ENCODE results near the gene ATP2A1. TPM values are rescaled to one million over a fixed set of nuclear protein-coding genes. Genes with fewer than 3 reads are reported as not detected.

ATP2A1 gene
- total and polyA plus RNA-seq, 2 of the 8 experiments (the other 6 are each of a cell fraction or from before 2014, with no cell fraction given) = 1.7 to 2.4 TPM

DNA sequence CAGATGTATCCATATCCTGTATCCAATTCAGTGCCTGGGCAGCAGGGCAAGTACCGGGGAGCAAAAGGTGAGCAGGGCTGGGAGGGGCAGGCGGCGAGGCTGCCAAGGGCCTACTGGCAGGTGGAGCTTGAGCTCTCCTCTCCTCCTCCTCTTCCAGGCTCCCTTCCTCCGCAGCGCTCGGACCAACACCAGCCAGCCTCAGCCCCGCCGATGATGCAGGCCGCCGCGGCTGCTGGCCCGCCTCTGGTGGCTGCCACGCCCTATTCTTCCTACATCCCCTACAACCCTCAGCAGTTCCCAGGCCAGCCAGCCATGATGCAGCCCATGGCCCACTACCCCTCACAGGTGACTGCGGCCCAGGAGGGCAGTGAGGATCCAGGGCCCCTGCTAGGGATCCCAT is 43.9 kb upstream of the ATP2A1 start:
- no peak overlapping the region for H3K27ac ChIP-seq (ENCODE audit: low read depth, low read length)
- H2BK120ac ChIP-seq (replicated peaks; ENCODE audit: low read depth, low read length) = no peak overlapping the region
- no peak overlapping the region for H3K18ac ChIP-seq (ENCODE audit: extremely low read depth, low read length)
- H2AK5ac ChIP-seq (ENCODE audit: low read depth, low read length) = no peak overlapping the region
- H3K4me1 ChIP-seq (replicated peaks in 1 of 4; ENCODE audit: control insufficient read depth in 3 of 4, insufficient read depth in 4 of 4, low read length in 3 of 4) = no peaks in the 10 kb centered on the region
- H3K27me3 ChIP-seq (replicated peaks in 1 of 4; ENCODE audit: control insufficient read depth in 3 of 4, extremely low read depth in 1 of 4, insufficient read depth in 3 of 4, low read length in 3 of 4) = no peaks in the 10 kb centered on the region
- TF ChIP-seq SAP30 (IDR thresholded peaks at IDR 0.05; ENCODE audit: insufficient read depth, insufficient replicate concordance, low read length) (no peak), TAF7 (optimal IDR thresholded peaks at IDR 0.05; ENCODE audit: borderline replicate concordance, low read depth, low read length) (no peak), SIN3A (conservative IDR thresholded peaks at IDR 0.05 in 1 of 2, IDR thresholded peaks at IDR 0.05 in 1 of 2; ENCODE audit: low read depth in 1 of 2, low read length in 2 of 2) (no peak), MAFK (IDR thresholded peaks at IDR 0.05; ENCODE audit: low read depth, low read length) (no peak), TEAD4 (IDR thresholded peaks at IDR 0.05; ENCODE audit: low read depth, low read length) (no peak), BCL11A (IDR thresholded peaks at IDR 0.05; ENCODE audit: low read depth in 2 of 2, low read length in 2 of 2) (no peak), HDAC6 (IDR thresholded peaks at IDR 0.05; ENCODE audit: low read depth, low read length) (no peak), SIRT6 (IDR thresholded peaks at IDR 0.05; ENCODE audit: low read length) (no peak), SUZ12 (IDR thresholded peaks at IDR 0.05; ENCODE audit: low read length) (no peak), RXRA (IDR thresholded peaks at IDR 0.05; ENCODE audit: insufficient read depth, low read depth, low read length) (no peak), NRF1 (IDR thresholded peaks at IDR 0.05; ENCODE audit: low read depth, low read length) (no peak)
- H4K5ac ChIP-seq (ENCODE audit: insufficient read length, low read depth, low read length) = no peak overlapping the region
- ChIA-PET CTCF (ENCODE audit: partially characterized antibody) (interaction anchor here (4.5 kb wide), 1 partner anchor 12 kb away, joined by 26 read pairs; the partner anchor contains the start of gene TUFM), POLR2A (ENCODE audit: partially characterized antibody) (interaction anchor here (4.0 to 23.4 kb wide), 4 partner anchors 6 to 41 kb away, joined by 17 to 756 read pairs (median 460); partner anchors contain the start of genes ATP2A1, ATXN2L, SH2B1 and TUFM)
- no peaks in the 10 kb centered on the region for H3K9me3 ChIP-seq (ENCODE audit: insufficient read depth in 2 of 2, low read depth in 1 of 2, low read length in 1 of 2)
- no peak overlapping the region for H2BK20ac ChIP-seq (ENCODE audit: low read length)
- DNase-seq (ENCODE audit: low read depth in 1 of 2, low spot score in 2 of 2) (no peak), FAIRE-seq (no peak)
- 0 out of 2 replicates have a peak, but pooled peaks cover 2% of the 10 kb centered on the region for H3K79me1 ChIP-seq (ENCODE audit: low read depth, low read length)
- H2BK15ac ChIP-seq (ENCODE audit: low read length) = no peak overlapping the region
- WGBS, 2 experiments (ENCODE audit: extremely low coverage in 1 of 2, insufficient coverage in 1 of 2, insufficient read length in 1 of 2, insufficient replicate concordance in 2 of 2, low coverage in 1 of 2, low lambda C conversion rate in 2 of 2, missing lambda C conversion rate in 1 of 2) = 96% methylated on average over 14 of the region's 14 CpGs; no CpG with 5 or more reads in 1 of the 2 experiments
- no peak overlapping the region for H4K8ac ChIP-seq (ENCODE audit: extremely low read depth, insufficient read depth, low read length)
- H3K56ac ChIP-seq (replicated peaks; ENCODE audit: insufficient read length, low read depth, low read length) = no peak overlapping the region
- no peak overlapping the region for H3K9ac ChIP-seq (replicated peaks in 1 of 4; ENCODE audit: extremely low read depth in 1 of 4, low read depth in 3 of 4, low read length in 3 of 4)
- H3K23me2 ChIP-seq (ENCODE audit: low read depth, low read length) = no peaks in the 10 kb centered on the region; the same call in 1 of the 2 replicates
- no peak overlapping the region for H4K91ac ChIP-seq (replicated peaks; ENCODE audit: insufficient read length, low read length)
- no peak overlapping the region for H3K14ac ChIP-seq (ENCODE audit: insufficient read length)
- no peak overlapping the region for H2BK5ac ChIP-seq (ENCODE audit: low read depth, low read length)
- H3K36me3 ChIP-seq (ENCODE audit: control insufficient read depth in 2 of 4, insufficient read depth in 4 of 4, low read length in 3 of 4) = peaks cover 59 to 91% (median 76%) of the 10 kb centered on the region in 4 experiments
- no peak overlapping the region for H3K4me3 ChIP-seq (ENCODE audit: extremely low read depth in 1 of 4, insufficient read depth in 2 of 4, low read depth in 3 of 4, low read length in 4 of 4)
- H3K4me2 ChIP-seq (ENCODE audit: insufficient read depth in 1 of 2, low read depth in 2 of 2, low read length in 2 of 2) = no peak overlapping the region
- H3K23ac ChIP-seq (ENCODE audit: insufficient read length) = no peak overlapping the region
- peaks cover 2 to 24% of the 10 kb centered on the region in 2 experiments for H4K20me1 ChIP-seq (replicated peaks in 1 of 2; ENCODE audit: control insufficient read depth in 1 of 2, insufficient read depth in 2 of 2, low read length in 2 of 2)
- H2AFZ ChIP-seq (ENCODE audit: low read length) = no peak overlapping the region
- H3K4ac ChIP-seq (replicated peaks; ENCODE audit: insufficient read length, low read depth, low read length) = no peak overlapping the region
- no peak overlapping the region for H2BK12ac ChIP-seq (ENCODE audit: low read depth, low read length)
- peaks cover 0 to 10% of the 10 kb centered on the region in 2 experiments; a peak in 1 of 4 replicates for H3K79me2 ChIP-seq (ENCODE audit: control insufficient read depth in 1 of 2, insufficient read depth in 2 of 2, low read length in 2 of 2)

Data from H1 (cell line).